Right lobe of liver (tissue), 6 donors: ENCODE measurements around the gene CIRBP. TPM values are rescaled to one million over a fixed set of nuclear protein-coding genes. Genes with fewer than 3 reads are reported as not detected.

Experiments
- ATAC-seq, 4 donors: fragments of 200-7000 bp; cut with Tn5 transposase; one replicate each; pipeline ENCODE4 v1.9.1; 2020; ENCODE audit warnings: mild to moderate bottlenecking in 4 of 4, moderate library complexity in 4 of 4
- DNase-seq, 3 donors: peaks; one replicate each; pipeline ENCODE4 v3.0.0-alpha.2; 2020
- H3K27ac ChIP-seq, 3 donors: fragments of 200-600 bp; one replicate each; pipeline ENCODE4 v1.8.0; 2022
- H3K27me3 ChIP-seq, 2 donors: fragments of 200-600 bp; one replicate each; pipeline ENCODE4 v1.8.0; 2022
- H3K36me3 ChIP-seq, 4 donors: fragments of 200-600 bp; sonication (generic) in 1 of 4; one replicate each; pipeline versions ENCODE4 v1.5.1 to v1.8.0; 2017 to 2022; ENCODE audit warnings: control low read depth in 1 of 4
- H3K4me1 ChIP-seq, 4 donors: fragments of 200-600 bp; sonication (generic) in 1 of 4; one replicate each; pipeline versions ENCODE4 v1.5.1 to v1.8.0; 2017 to 2022; ENCODE audit warnings: control low read depth in 1 of 4
- H3K4me3 ChIP-seq, 3 donors: fragments of 200-600 bp; one replicate each; pipeline ENCODE4 v1.8.0; 2022
- H3K9me3 ChIP-seq, 4 donors: fragments of 200-600 bp; sonication (generic) in 1 of 4; one replicate each; pipeline versions ENCODE4 v1.5.1 to v1.8.0; 2017 to 2022; ENCODE audit warnings: control low read depth in 1 of 4
- CTCF ChIP-seq, 4 donors: fragments of 200-600 bp in 3 of 4; fragments of 450-650 bp in 1 of 4; IDR thresholded peaks; one replicate each; pipeline versions ENCODE4 v1.5.1 to v1.8.0; 2016 to 2022; ENCODE audit warnings: antibody characterized with exemption in 4 of 4, mild to moderate bottlenecking in 2 of 4
- POLR2A ChIP-seq: fragments of 450-650 bp; IDR thresholded peaks from one replicate; pipeline ENCODE4 v1.6.1; 2017; ENCODE audit warnings: antibody characterized with exemption, mild to moderate bottlenecking
- WGBS: methylation state at CpG from one replicate; pipeline ENCODE4 v1.1.6; 2018; ENCODE audit warnings: low coverage, low lambda C conversion rate; ENCODE audit not compliant: insufficient coverage; ENCODE audit errors: missing lambda C conversion rate; 5-methylcytosine and 5-hydroxymethylcytosine counted together
- intact Hi-C, 2 donors: fragments of 100-400 bp; cut with DNase I; formaldehyde crosslinking; loops; one replicate each; pipeline versions ENCODE4 v1.11.2 to v1.14.1; 2022
- total RNA-seq, 6 experiments: library from RNA; depleted of rRNA in 2 of 6; stranded (reverse); fragments of >200 nt in 2 of 6; fragmentation: NEBNext Ultra II Directional in 3 of 6; extraction: Animal tissue kit (Norgen Biotek cat#: 25700) in 3 of 6; gene quantifications; one replicate each; pipeline versions ENCODE4 v1.1.0 to v1.2.4, GENCODE V29; 2016 to 2023
- donor health status: DM: no; HTN: yes; CAD: no.
- donor health status: DM: no; HTN: no; CAD: no.
- donor health status: DM: no; HTN: no; CAD: no.
- donor health status: DM: no; HTN: yes; CAD: no.
- donor health status: DM: no; HTN: yes; CAD: no.

Gene CIRBP
- total RNA-seq, 6 experiments from 2014 or later = 69.2 to 111 (median 89.5) TPM

GRCh38 chr19:1278713-1279660 lies 9.9 kb downstream of the CIRBP start:
- no peaks in the 10 kb centered on the region for H3K27me3 ChIP-seq
- ATAC-seq (no peak), DNase-seq (peak in 2 of 3 donors; percentile 35 to 66)
- H3K36me3 ChIP-seq = peaks cover 0 to 17% (median 7%) of the 10 kb centered on the region in 4 donors
- 49% methylated on average over 8 of the region's 25 CpGs for WGBS
- intact Hi-C loops = loop anchor here in 1 of 2 donors (5.0 kb wide), 1 partner anchor 118 kb away; no protein-coding TSS in a partner anchor
- no peak overlapping the region for H3K27ac ChIP-seq
- TF ChIP-seq POLR2A (no peak), CTCF (IDR thresholded peaks at IDR 0.05) (no peak)
- peaks cover 0 to 33% (median 14%) of the 10 kb centered on the region in 4 donors for H3K4me1 ChIP-seq
- H3K9me3 ChIP-seq = no peaks in the 10 kb centered on the region
- H3K4me3 ChIP-seq = no peak overlapping the region

- Histone ChIP-seq H3K4me3 (no peak overlapping the region), H3K4me1 (peaks cover 0 to 33% (median 14%) of the 10 kb centered on the region in 4 donors), H3K27ac (no peak overlapping the region), H3K36me3 (peaks cover 0 to 8% (median 2%) of the 10 kb centered on the region in 4 donors), H3K27me3 (no peaks in the 10 kb centered on the region), H3K9me3 (no peaks in the 10 kb centered on the region)
- intact Hi-C loops = loop anchor here (5.0 to 10.0 kb wide), 3 partner anchors 115 to 225 kb away; no protein-coding TSS in a partner anchor
- TF ChIP-seq CTCF (IDR thresholded peaks at IDR 0.05) (peak; percentile 85 to 98 (median 97)), POLR2A (no peak)
- DNase-seq (peak; percentile 82 to 88 (median 82)), ATAC-seq (peak; percentile 26 to 40 (median 32))
- WGBS = 19% methylated on average over 6 of the region's 10 CpGs
These were observed 10.7 kb downstream of the CIRBP start for GRCh38 chr19:1279782-1280341.

- Histone ChIP-seq H3K4me1 (peaks cover 0 to 37% (median 14%) of the 10 kb centered on the region in 4 donors), H3K27me3 (no peaks in the 10 kb centered on the region), H3K27ac (no peak overlapping the region), H3K36me3 (peaks cover 0 to 7% (median 2%) of the 10 kb centered on the region in 4 donors), H3K4me3 (no peak overlapping the region), H3K9me3 (no peaks in the 10 kb centered on the region)
- 75% methylated on average over 12 of the region's 53 CpGs for WGBS
- intact Hi-C loops = loop anchor here in 1 of 2 donors (10.0 kb wide), 2 partner anchors 114 to 224 kb away; no protein-coding TSS in a partner anchor
- no peak for TF ChIP-seq POLR2A
- no peak for TF ChIP-seq CTCF (IDR thresholded peaks at IDR 0.05)
- ATAC-seq = no peak
- peak in 2 of 3 donors; percentile 29 to 56 for DNase-seq
These were observed 11.8 kb downstream of the CIRBP start for GRCh38 chr19:1280636-1281568.
